OCI-LY3 (cell line): ENCODE data around the gene SLC9C1.

Experiments
- H2AFZ ChIP-seq: fragments of 200-600, 300-600 bp; shearing (Covaris generic); 2 replicates; pipeline ENCODE4 v1.6.0; 2014; ENCODE audit warnings: antibody characterized with exemption, low read depth, low read length
- H3K27ac ChIP-seq: fragments of 200-600, 300-600 bp; sonication (generic); 2 replicates; pipeline ENCODE4 v1.5.1; 2014; ENCODE audit warnings: mild to moderate bottlenecking, low read length, moderate library complexity, mixed read lengths
- H3K27me3 ChIP-seq: fragments of 200-600, 300-600 bp; sonication (generic); 2 replicates; pipeline ENCODE4 v1.6.1; 2014; ENCODE audit warnings: low read depth, low read length, mixed read lengths
- H3K36me3 ChIP-seq: fragments of 200-600, 300-600 bp; sonication (generic); replicated peaks from 2 replicates; pipeline ENCODE3; 2014; ENCODE audit warnings: low read depth, low read length, mixed read lengths
- H3K4me1 ChIP-seq: fragments of 300-600, 200-600 bp; sonication (generic); 2 replicates; pipeline ENCODE4 v1.6.1; 2014; ENCODE audit warnings: low read length, mixed read lengths
- H3K4me2 ChIP-seq: fragments of 200-600, 300-600 bp; sonication (generic); 2 replicates; pipeline ENCODE4 v1.6.1; 2014; ENCODE audit warnings: low read length, mixed read lengths
- H3K4me3 ChIP-seq: fragments of 300-600, 200-600 bp; sonication (generic); 2 replicates; pipeline ENCODE4 v1.5.1; 2014; ENCODE audit warnings: antibody characterized with exemption, mild to moderate bottlenecking, low read length, moderate library complexity
- H3K79me2 ChIP-seq: fragments of 300-600, 200-600 bp; shearing (Covaris generic); 2 replicates; pipeline ENCODE4 v1.6.1; 2014; ENCODE audit warnings: mild to moderate bottlenecking, low read length, mixed read lengths
- H3K9ac ChIP-seq: fragments of 300-600, 200-600 bp; shearing (Covaris generic); 2 replicates; pipeline ENCODE4 v1.6.0; 2014; ENCODE audit warnings: mild to moderate bottlenecking, low read length, moderate library complexity
- H3K9me3 ChIP-seq: fragments of 200-600, 300-600 bp; shearing (Covaris generic); 2 replicates; pipeline ENCODE4 v1.6.1; 2014; ENCODE audit warnings: low read length, mixed read lengths; ENCODE audit not compliant: insufficient read depth
- H4K20me1 ChIP-seq: fragments of 200-600, 300-600 bp; sonication (generic); 2 replicates; pipeline ENCODE4 v1.6.1; 2016; ENCODE audit warnings: low read length, mixed read lengths; ENCODE audit not compliant: insufficient read depth
- EZH2phosphoT487 ChIP-seq: fragments of 200-600 bp; shearing (Covaris generic); IDR thresholded peaks from 2 replicates; pipeline ENCODE4 v1.6.1; 2018; ENCODE audit warnings: antibody characterized with exemption, mixed run types, low read depth
- TF ChIP-seq, protein P1 (sequence below): fragments of 200-600, 300-600 bp; sonication (generic); IDR thresholded peaks from 2 replicates; pipeline ENCODE4 v1.5.1; 2014; ENCODE audit warnings: antibody characterized with exemption, low read length, low read depth

The SLC9C1 gene

DNA sequence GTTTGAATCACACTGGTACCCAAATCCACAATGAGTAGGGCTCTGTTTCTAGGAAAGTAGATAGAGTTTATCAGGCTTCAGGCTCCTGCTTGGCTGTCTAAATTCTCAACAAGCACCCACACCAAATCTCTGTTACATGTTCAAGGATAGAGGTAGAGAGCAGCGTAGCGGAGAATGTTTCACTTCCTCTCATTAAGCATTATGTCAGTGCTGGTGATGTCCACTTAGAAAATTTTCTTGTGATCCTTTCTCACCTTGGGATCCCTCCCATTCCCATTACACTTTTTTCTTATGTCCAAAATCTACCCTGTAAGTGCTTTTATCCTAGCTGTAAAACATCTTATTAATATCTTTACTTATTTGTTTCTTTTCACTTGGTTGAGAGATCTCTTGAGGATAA is 126.3 kb downstream of the SLC9C1 start:
- H3K9ac ChIP-seq, result no peak overlapping the region
- H3K4me2 ChIP-seq, result 0 out of 2 replicates have a peak overlapping the region, but pooled peaks have one; percentile 3
- H3K27me3 ChIP-seq, result no peaks in the 10 kb centered on the region
- no peak overlapping the region for H3K27ac ChIP-seq
- no peaks in the 10 kb centered on the region for H3K36me3 ChIP-seq
- H3K9me3 ChIP-seq, result no peaks in the 10 kb centered on the region
- H2AFZ ChIP-seq, result no peak overlapping the region
- no peaks in the 10 kb centered on the region for H3K79me2 ChIP-seq
- TF ChIP-seq, protein P1, sequence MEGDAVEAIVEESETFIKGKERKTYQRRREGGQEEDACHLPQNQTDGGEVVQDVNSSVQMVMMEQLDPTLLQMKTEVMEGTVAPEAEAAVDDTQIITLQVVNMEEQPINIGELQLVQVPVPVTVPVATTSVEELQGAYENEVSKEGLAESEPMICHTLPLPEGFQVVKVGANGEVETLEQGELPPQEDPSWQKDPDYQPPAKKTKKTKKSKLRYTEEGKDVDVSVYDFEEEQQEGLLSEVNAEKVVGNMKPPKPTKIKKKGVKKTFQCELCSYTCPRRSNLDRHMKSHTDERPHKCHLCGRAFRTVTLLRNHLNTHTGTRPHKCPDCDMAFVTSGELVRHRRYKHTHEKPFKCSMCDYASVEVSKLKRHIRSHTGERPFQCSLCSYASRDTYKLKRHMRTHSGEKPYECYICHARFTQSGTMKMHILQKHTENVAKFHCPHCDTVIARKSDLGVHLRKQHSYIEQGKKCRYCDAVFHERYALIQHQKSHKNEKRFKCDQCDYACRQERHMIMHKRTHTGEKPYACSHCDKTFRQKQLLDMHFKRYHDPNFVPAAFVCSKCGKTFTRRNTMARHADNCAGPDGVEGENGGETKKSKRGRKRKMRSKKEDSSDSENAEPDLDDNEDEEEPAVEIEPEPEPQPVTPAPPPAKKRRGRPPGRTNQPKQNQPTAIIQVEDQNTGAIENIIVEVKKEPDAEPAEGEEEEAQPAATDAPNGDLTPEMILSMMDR, result no peak
- no peak for TF ChIP-seq EZH2phosphoT487
- peaks cover 7% of the 10 kb centered on the region for H3K4me1 ChIP-seq
- H3K4me3 ChIP-seq, result no peak overlapping the region
- H4K20me1 ChIP-seq, result no peaks in the 10 kb centered on the region

DNA sequence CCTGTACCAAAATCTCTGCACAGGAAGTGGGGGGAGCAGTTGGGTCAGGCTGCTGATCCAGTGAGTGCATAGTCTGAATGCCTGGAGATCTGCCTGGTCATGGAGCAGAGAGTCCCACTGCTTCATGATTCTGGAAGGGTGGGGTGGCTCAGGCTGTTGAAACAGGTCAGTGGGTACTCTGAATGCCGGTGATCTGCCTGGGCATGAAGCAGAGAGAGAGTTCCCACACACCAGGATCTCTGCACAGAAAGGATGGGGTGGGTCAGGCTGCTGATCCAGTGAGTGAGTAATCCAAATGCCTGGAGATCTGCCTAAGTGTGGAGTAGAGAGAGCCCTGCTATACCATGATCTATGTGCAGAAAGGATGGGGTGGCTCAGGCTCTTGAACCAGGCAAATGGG is 144.9 kb downstream of the SLC9C1 start:
- no peak for TF ChIP-seq EZH2phosphoT487
- TF ChIP-seq, protein P1, result no peak
- Histone ChIP-seq H2AFZ (no peak overlapping the region), H3K9ac (no peak overlapping the region), H3K27me3 (no peaks in the 10 kb centered on the region), H3K36me3 (no peaks in the 10 kb centered on the region), H3K27ac (no peak overlapping the region), H3K4me2 (no peak overlapping the region), H3K4me1 (no peaks in the 10 kb centered on the region), H3K79me2 (no peaks in the 10 kb centered on the region), H3K4me3 (no peak overlapping the region), H3K9me3 (0 out of 2 replicates have a peak, but pooled peaks cover 16% of the 10 kb centered on the region), H4K20me1 (no peaks in the 10 kb centered on the region)

DNA sequence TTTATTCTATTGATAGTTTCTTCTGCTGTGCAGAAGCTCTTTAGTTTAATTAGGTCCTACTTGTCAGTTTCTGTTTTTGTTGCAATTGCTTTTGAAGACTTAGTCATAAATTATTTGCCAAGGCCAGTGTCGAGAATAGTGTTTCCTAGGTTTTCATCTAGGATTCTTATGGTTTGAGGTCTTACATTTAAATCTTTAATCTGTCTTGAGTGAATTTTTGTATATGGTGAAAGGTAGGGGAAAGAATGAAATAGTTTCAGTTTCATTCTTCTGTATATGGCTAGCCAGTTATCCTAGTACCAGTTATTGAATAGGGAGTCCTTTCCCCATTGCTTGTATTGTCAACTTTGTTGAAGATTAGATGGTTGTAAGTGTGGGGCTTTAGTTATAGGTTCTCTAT is 150.3 kb downstream of the SLC9C1 start:
- Histone ChIP-seq H3K4me2 (no peak overlapping the region), H3K9ac (no peak overlapping the region), H3K36me3 (no peaks in the 10 kb centered on the region), H3K27ac (no peak overlapping the region), H3K27me3 (peaks cover 4% of the 10 kb centered on the region; the same call in 1 of the 2 replicates), H3K9me3 (0 out of 2 replicates have a peak, but pooled peaks cover 16% of the 10 kb centered on the region), H3K4me1 (no peaks in the 10 kb centered on the region), H3K4me3 (no peak overlapping the region), H4K20me1 (no peaks in the 10 kb centered on the region), H3K79me2 (no peaks in the 10 kb centered on the region), H2AFZ (no peak overlapping the region)
- no peak for TF ChIP-seq EZH2phosphoT487
- TF ChIP-seq, protein P1, result no peak

DNA sequence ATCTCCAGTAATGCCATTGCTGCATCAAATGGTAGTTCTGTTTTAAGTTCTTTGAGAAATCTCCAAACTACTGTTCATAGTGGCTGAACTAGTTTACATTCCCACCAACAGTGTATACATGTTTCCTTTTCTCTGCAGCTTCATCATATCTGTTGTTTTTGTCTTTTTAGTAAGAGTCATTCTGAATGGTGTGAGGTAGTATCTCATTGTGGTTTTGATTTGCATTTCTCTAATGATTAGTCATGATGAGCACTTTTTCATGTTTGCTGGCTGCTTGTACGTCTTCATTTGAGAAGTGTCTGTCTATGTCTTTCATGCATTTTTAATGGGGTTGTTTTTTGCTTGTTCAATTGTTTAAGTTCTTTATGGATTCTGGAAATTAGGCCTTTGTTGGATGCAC is 150.8 kb downstream of the SLC9C1 start:
- no peak overlapping the region for H3K4me3 ChIP-seq
- no peak overlapping the region for H3K9ac ChIP-seq
- no peak overlapping the region for H3K27ac ChIP-seq
- peaks cover 4% of the 10 kb centered on the region; the same call in 1 of the 2 replicates for H3K27me3 ChIP-seq
- 0 out of 2 replicates have a peak, but pooled peaks cover 13% of the 10 kb centered on the region for H3K9me3 ChIP-seq
- H3K4me1 ChIP-seq, result no peaks in the 10 kb centered on the region
- H3K36me3 ChIP-seq, result no peaks in the 10 kb centered on the region
- no peak overlapping the region for H2AFZ ChIP-seq
- H4K20me1 ChIP-seq, result no peaks in the 10 kb centered on the region
- no peak for TF ChIP-seq EZH2phosphoT487
- TF ChIP-seq, protein P1, result no peak
- no peak overlapping the region for H3K4me2 ChIP-seq
- no peaks in the 10 kb centered on the region for H3K79me2 ChIP-seq
